ENCODE results near the gene OR51V1. TPM values are rescaled to one million over a fixed set of nuclear protein-coding genes. Genes with fewer than 3 reads are reported as not detected.

OR51V1 gene
- total and polyA plus RNA-seq, 2 of the 4 experiments (the other 2 are of a cell fraction), result not detected

- H2AK9ac ChIP-seq (replicated peaks; ENCODE audit: low read depth, low read length, poor library complexity), result no peak overlapping the region
- H3K27ac ChIP-seq (ENCODE audit: insufficient read depth, low read length), result no peak overlapping the region
- H3K79me1 ChIP-seq (ENCODE audit: low read depth in 1 of 2, low read length in 2 of 2), result no peaks in the 10 kb centered on the region
- dilution Hi-C loops (cut with HindIII; ENCODE audit: low sequenced_read_pairs, unreplicated experiment) (no loop called here), intact Hi-C loops (cut with micrococcal nuclease) (no loop called here), in situ Hi-C loops (cut with MboI; ENCODE audit: low sequenced_read_pairs) (no loop called here)
- ChIA-PET CTCF (no interaction called here), POLR2A (ENCODE audit: unreplicated experiment) (no interaction called here)
- DNase-seq (no peak), ATAC-seq (ENCODE audit: low read depth) (no peak)
- H3K9me1 ChIP-seq (ENCODE audit: insufficient read depth, low read length), result peaks cover 5% of the 10 kb centered on the region; the same call in 1 of the 2 replicates
- no peaks in the 10 kb centered on the region for H3K36me3 ChIP-seq (ENCODE audit: control insufficient read depth, insufficient read depth, low read length)
- TF ChIP-seq USF2 (IDR thresholded peaks at IDR 0.05; ENCODE audit: low read depth, low read length), result no peak
- no peak for TF ChIP-seq SMC3 (IDR thresholded peaks at IDR 0.05; ENCODE audit: low read depth, low read length)
- TF ChIP-seq MXI1 (IDR thresholded peaks at IDR 0.05; ENCODE audit: borderline replicate concordance, low read depth, low read length), result no peak
- TF ChIP-seq CHD1 (IDR thresholded peaks at IDR 0.05; ENCODE audit: low read depth, low read length), result no peak
- TF ChIP-seq FOS (IDR thresholded peaks at IDR 0.05; ENCODE audit: low read depth, low read length), result no peak
- TF ChIP-seq, protein P1, sequence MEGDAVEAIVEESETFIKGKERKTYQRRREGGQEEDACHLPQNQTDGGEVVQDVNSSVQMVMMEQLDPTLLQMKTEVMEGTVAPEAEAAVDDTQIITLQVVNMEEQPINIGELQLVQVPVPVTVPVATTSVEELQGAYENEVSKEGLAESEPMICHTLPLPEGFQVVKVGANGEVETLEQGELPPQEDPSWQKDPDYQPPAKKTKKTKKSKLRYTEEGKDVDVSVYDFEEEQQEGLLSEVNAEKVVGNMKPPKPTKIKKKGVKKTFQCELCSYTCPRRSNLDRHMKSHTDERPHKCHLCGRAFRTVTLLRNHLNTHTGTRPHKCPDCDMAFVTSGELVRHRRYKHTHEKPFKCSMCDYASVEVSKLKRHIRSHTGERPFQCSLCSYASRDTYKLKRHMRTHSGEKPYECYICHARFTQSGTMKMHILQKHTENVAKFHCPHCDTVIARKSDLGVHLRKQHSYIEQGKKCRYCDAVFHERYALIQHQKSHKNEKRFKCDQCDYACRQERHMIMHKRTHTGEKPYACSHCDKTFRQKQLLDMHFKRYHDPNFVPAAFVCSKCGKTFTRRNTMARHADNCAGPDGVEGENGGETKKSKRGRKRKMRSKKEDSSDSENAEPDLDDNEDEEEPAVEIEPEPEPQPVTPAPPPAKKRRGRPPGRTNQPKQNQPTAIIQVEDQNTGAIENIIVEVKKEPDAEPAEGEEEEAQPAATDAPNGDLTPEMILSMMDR (conservative IDR thresholded peaks at IDR 0.05; ENCODE audit: low read depth, low read length), result no peak
- TF ChIP-seq ELK1 (IDR thresholded peaks at IDR 0.05; ENCODE audit: borderline replicate concordance, low read depth, low read length), result no peak
- no peak for TF ChIP-seq NFE2L2 (IDR thresholded peaks at IDR 0.05; ENCODE audit: low read depth, low read length)
- no peak for TF ChIP-seq CEBPB (IDR thresholded peaks at IDR 0.05; ENCODE audit: low read depth, low read length)
- no peak for TF ChIP-seq MAZ (IDR thresholded peaks at IDR 0.05; ENCODE audit: borderline replicate concordance, low read depth, low read length)
- TF ChIP-seq RCOR1 (IDR thresholded peaks at IDR 0.05; ENCODE audit: insufficient replicate concordance, low read length), result no peak
- TF ChIP-seq POLR2A (IDR thresholded peaks at IDR 0.05; ENCODE audit: low read depth, low read length), result no peak
- no peak for TF ChIP-seq RFX5 (IDR thresholded peaks at IDR 0.05; ENCODE audit: low read depth, low read length)
- TF ChIP-seq RAD21 (IDR thresholded peaks at IDR 0.05; ENCODE audit: low read length), result no peak
- no peak for TF ChIP-seq BHLHE40 (IDR thresholded peaks at IDR 0.05; ENCODE audit: low read depth, low read length)
- TF ChIP-seq MAFK (IDR thresholded peaks at IDR 0.05; ENCODE audit: low read depth, low read length), result no peak
- no peak overlapping the region for H2AK5ac ChIP-seq (ENCODE audit: low read depth, low read length)
- H3K4me2 ChIP-seq (ENCODE audit: low read depth, low read length), result no peak overlapping the region
- no peak overlapping the region for H3K23ac ChIP-seq (ENCODE audit: low read depth, low read length)
- no peak overlapping the region for H4K5ac ChIP-seq (ENCODE audit: low read depth, low read length)
- H2BK20ac ChIP-seq (ENCODE audit: low read depth, low read length), result no peak overlapping the region
- no peak overlapping the region for H3K4me3 ChIP-seq (ENCODE audit: insufficient read depth, low read depth, low read length)
- H3K4me1 ChIP-seq (ENCODE audit: control insufficient read depth, insufficient read depth, low read length), result peaks cover 2% of the 10 kb centered on the region; the same call in 1 of the 2 replicates
- H3K56ac ChIP-seq (ENCODE audit: extremely low read depth, insufficient read depth, low read length), result no peak overlapping the region
- H3K18ac ChIP-seq (ENCODE audit: low read depth, low read length), result no peak overlapping the region
- no peak overlapping the region for H2BK5ac ChIP-seq (ENCODE audit: low read depth, low read length, poor library complexity, severe bottlenecking)
- no TSS peak for BruUV-seq (replicated peaks)
- no peak overlapping the region for H3K4ac ChIP-seq (ENCODE audit: low read depth, low read length)
- H2BK120ac ChIP-seq (ENCODE audit: low read depth, low read length), result no peak overlapping the region
- no peak overlapping the region for H4K91ac ChIP-seq (ENCODE audit: insufficient read depth, low read depth, low read length)
- no peak overlapping the region for H3K14ac ChIP-seq (replicated peaks; ENCODE audit: low read depth, low read length)
- H4K20me1 ChIP-seq (ENCODE audit: insufficient read depth, low read length), result no peaks in the 10 kb centered on the region
- H2BK15ac ChIP-seq (ENCODE audit: low read depth, low read length), result no peak overlapping the region
- H4K8ac ChIP-seq (ENCODE audit: low read depth in 2 of 2, low read length in 2 of 2), result no peak overlapping the region
- H3K27me3 ChIP-seq (ENCODE audit: control insufficient read depth, insufficient read depth, low read length), result no peaks in the 10 kb centered on the region
- WGBS, 2 experiments (ENCODE audit: extremely low coverage in 2 of 2, insufficient read length in 1 of 2), result 58% methylated on average over 2 of the region's 3 CpGs; no CpG with 5 or more reads in 1 of the 2 experiments
- no peak overlapping the region for H3K9ac ChIP-seq (ENCODE audit: low read depth, low read length)
- H2AFZ ChIP-seq (replicated peaks; ENCODE audit: low read length, poor library complexity), result no peak overlapping the region
- H3K9me3 ChIP-seq (ENCODE audit: control insufficient read depth, insufficient read depth, low read length), result no peaks in the 10 kb centered on the region
These were observed 41.0 kb upstream of the OR51V1 start for GRCh38 chr11:5241458-5241857.

Measured in IMR-90 (cell line).